ENCODE results near the gene ATG2A. TPM values are rescaled to one million over a fixed set of nuclear protein-coding genes. Genes with fewer than 3 reads are reported as not detected.

ATG2A gene
- total and polyA plus RNA-seq, 9 of the 15 experiments (the other 6 are each of a cell fraction or from before 2014, with no cell fraction given), result 0.25 to 45.9 (median 5.2) TPM

DNA sequence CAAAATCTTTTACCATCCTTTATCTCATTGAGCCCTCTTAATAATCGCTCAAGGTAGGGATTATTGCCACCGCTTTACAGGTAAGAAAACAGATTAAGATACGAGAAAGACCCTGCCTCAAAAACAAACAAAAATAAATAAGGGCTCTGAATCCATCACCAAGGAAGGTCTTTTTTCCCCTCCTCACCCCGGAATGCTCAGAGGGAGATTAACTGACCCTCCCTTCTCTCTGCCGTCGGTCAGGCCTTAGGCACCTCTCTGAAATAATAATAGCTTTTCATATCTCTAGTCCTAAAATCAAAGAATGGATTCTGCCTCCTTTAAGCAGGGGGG, 620 bp upstream of the ATG2A start:
- 0% methylated on average over 6 of the region's 6 CpGs for WGBS (ENCODE audit: insufficient coverage, low coverage, missing lambda C conversion rate)
- peak overlapping the region; percentile 82 for H3K4me2 ChIP-seq (ENCODE audit: insufficient read depth, low read length)
- ChIA-PET CTCF (ENCODE audit: low intra/inter-chr PET ratio) (interaction anchor here (1.2 kb wide), 1 partner anchor 96 kb away, joined by 3 read pairs; no protein-coding TSS in a partner anchor), POLR2A (interaction anchor here (1.0 kb wide), 2 partner anchors 10 to 217 kb away, joined by 3 read pairs; no protein-coding TSS in a partner anchor)
- H4K20me1 ChIP-seq (replicated peaks; ENCODE audit: control insufficient read depth, insufficient read depth, low read length), result no peaks in the 10 kb centered on the region
- H3K9me3 ChIP-seq (replicated peaks; ENCODE audit: control insufficient read depth, insufficient read depth, low read depth, low read length), result no peaks in the 10 kb centered on the region
- H3K4me3 ChIP-seq, result peak overlapping the region; percentile 87
- H3K4me1 ChIP-seq (replicated peaks in 1 of 2; ENCODE audit: control insufficient read depth in 2 of 2, insufficient read depth in 2 of 2, low read length in 2 of 2), result peaks cover 20 to 43% of the 10 kb centered on the region in 2 experiments; a peak in 4 of 5 replicates
- peak overlapping the region; percentile 64 for H3K27ac ChIP-seq (ENCODE audit: extremely low read depth, low read depth, low read length)
- H3K9ac ChIP-seq (ENCODE audit: insufficient read depth in 1 of 2, low read depth in 2 of 2, low read length in 2 of 2), result peak overlapping the region; percentile 78 to 86; a peak in 3 of 4 replicates
- peaks cover 26% of the 10 kb centered on the region for H3K79me2 ChIP-seq (ENCODE audit: control insufficient read depth, insufficient read depth, low read length)
- no peaks in the 10 kb centered on the region for H3K27me3 ChIP-seq (ENCODE audit: control insufficient read depth in 2 of 2, insufficient read depth in 2 of 2, low read length in 2 of 2)
- ATAC-seq (no peak), DNase-seq (ENCODE audit: extremely low read depth in 1 of 4, low spot score in 3 of 4) (no peak), FAIRE-seq (no peak)
- peaks cover 17% of the 10 kb centered on the region; the same call in 1 of the 3 replicates for H3K36me3 ChIP-seq (ENCODE audit: control insufficient read depth, insufficient read depth, low read length)
- intact Hi-C loops (cut with micrococcal nuclease) (loop anchor here (1.0 kb wide), 2 partner anchors 28 to 79 kb away; partner anchors contain the start of gene BATF2), in situ Hi-C loops (cut with MboI) (no loop called here)
- peak overlapping the region; percentile 73 for H2AFZ ChIP-seq (ENCODE audit: low read depth, low read length)
- TSS peak; percentile 91 for BruUV-seq (replicated peaks)
- H3K9me1 ChIP-seq (ENCODE audit: control insufficient read depth, insufficient read depth, low read length), result no peaks in the 10 kb centered on the region
- peak; percentile 23; the same call in 1 of the 2 replicates for TF ChIP-seq NFATC3 (IDR thresholded peaks at IDR 0.05)
- no peak for TF ChIP-seq ELF1 (tag; IDR thresholded peaks at IDR 0.05)
- peak; percentile 42; the same call in 1 of the 2 replicates for TF ChIP-seq PML (IDR thresholded peaks at IDR 0.05; ENCODE audit: low read length)
- TF ChIP-seq CBX5 (IDR thresholded peaks at IDR 0.05; ENCODE audit: borderline replicate concordance, low read depth), result no peak
- TF ChIP-seq, protein P1, sequence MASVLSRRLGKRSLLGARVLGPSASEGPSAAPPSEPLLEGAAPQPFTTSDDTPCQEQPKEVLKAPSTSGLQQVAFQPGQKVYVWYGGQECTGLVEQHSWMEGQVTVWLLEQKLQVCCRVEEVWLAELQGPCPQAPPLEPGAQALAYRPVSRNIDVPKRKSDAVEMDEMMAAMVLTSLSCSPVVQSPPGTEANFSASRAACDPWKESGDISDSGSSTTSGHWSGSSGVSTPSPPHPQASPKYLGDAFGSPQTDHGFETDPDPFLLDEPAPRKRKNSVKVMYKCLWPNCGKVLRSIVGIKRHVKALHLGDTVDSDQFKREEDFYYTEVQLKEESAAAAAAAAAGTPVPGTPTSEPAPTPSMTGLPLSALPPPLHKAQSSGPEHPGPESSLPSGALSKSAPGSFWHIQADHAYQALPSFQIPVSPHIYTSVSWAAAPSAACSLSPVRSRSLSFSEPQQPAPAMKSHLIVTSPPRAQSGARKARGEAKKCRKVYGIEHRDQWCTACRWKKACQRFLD (CRISPR knock-in tag; IDR thresholded peaks at IDR 0.05), result no peak
- TF ChIP-seq ZNF644 (tag; IDR thresholded peaks at IDR 0.05; ENCODE audit: low read depth), result no peak
- TF ChIP-seq FUS (optimal IDR thresholded peaks at IDR 0.05; ENCODE audit: low read depth, low read length), result no peak
- TF ChIP-seq MEF2A (IDR thresholded peaks at IDR 0.05; ENCODE audit: control insufficient read depth, low read depth, low read length), result no peak
- no peak for TF ChIP-seq ZC3H4 (CRISPR knock-in tag; IDR thresholded peaks at IDR 0.05; ENCODE audit: borderline replicate concordance)
- 0 out of 2 replicates have a peak, but pooled peaks have one; percentile 14 for TF ChIP-seq HDAC2 (IDR thresholded peaks at IDR 0.05)
- TF ChIP-seq ZNF583 (CRISPR knock-in tag; IDR thresholded peaks at IDR 0.05), result no peak
- no peak for TF ChIP-seq RBM34 (IDR thresholded peaks at IDR 0.05; ENCODE audit: borderline replicate concordance, insufficient read depth, low read length)
- 0 out of 2 replicates have a peak, but pooled peaks have one; percentile 24 for TF ChIP-seq ZEB2 (IDR thresholded peaks at IDR 0.05)
- TF ChIP-seq U2AF1 (optimal IDR thresholded peaks at IDR 0.05; ENCODE audit: low read depth, low read length), result no peak
- no peak for TF ChIP-seq NR0B1 (IDR thresholded peaks at IDR 0.05; ENCODE audit: partially characterized antibody)
- TF ChIP-seq ZNF444 (CRISPR knock-in tag; IDR thresholded peaks at IDR 0.05), result 0 out of 2 replicates have a peak, but pooled peaks have one; percentile 9
- 0 out of 2 replicates have a peak, but pooled peaks have one; percentile 47 for TF ChIP-seq LCOR (CRISPR knock-in tag; IDR thresholded peaks at IDR 0.05)
- TF ChIP-seq ZNF518B (CRISPR knock-in tag; IDR thresholded peaks at IDR 0.05), result no peak
- TF ChIP-seq NR2F6 (CRISPR knock-in tag; IDR thresholded peaks at IDR 0.05), result no peak

Measured in K562 (cell line).